NB4 (cell line): ENCODE data around the gene KLHL30.

Source experiments
- MYC ChIP-seq: IDR thresholded peaks from 2 replicates; pipeline ENCODE4 v1.6.1; 2011; ENCODE audit warnings: low read depth, low read length
- POLR2A ChIP-seq: IDR thresholded peaks from 2 replicates; pipeline ENCODE4 v1.6.1; 2011; ENCODE audit warnings: mild to moderate bottlenecking; ENCODE audit not compliant: insufficient read length; ENCODE audit errors: extremely low read depth

GRCh38 chr2:238140721-238141540 lies 2.5 kb downstream of the KLHL30 start:
- TF ChIP-seq MYC: no peak
- TF ChIP-seq POLR2A: no peak
